HG03571 (cell line): Measurements from ENCODE around the gene RTN4RL2.
"Not testable (repeated sequence)": the region's sequence is repeated elsewhere in the genome, so short reads cannot be mapped to it uniquely, and the experiment has no call there.

Source experiments
- ATAC-seq: cut with Tn5 transposase; IDR thresholded peaks from one replicate; pipeline ENCODE4 v1.9.1; 2021; ENCODE audit not compliant: unreplicated experiment

RTN4RL2 gene

GRCh38 chr11:57432149-57432561 lies 28.2 kb upstream of the RTN4RL2 start:
- ATAC-seq = no peak

- no peak for ATAC-seq
These were observed 27.6 kb upstream of the RTN4RL2 start for GRCh38 chr11:57432714-57433163.

- ATAC-seq = no peak
These were observed 25.4 kb upstream of the RTN4RL2 start for GRCh38 chr11:57434640-57435546.

GRCh38 chr11:57436031-57436430 lies 24.3 kb upstream of the RTN4RL2 start:
- no peak for ATAC-seq

- ATAC-seq = no peak
These were observed 21.7 kb upstream of the RTN4RL2 start for GRCh38 chr11:57438345-57439285.

- ATAC-seq = no peak
These were observed 20.5 kb upstream of the RTN4RL2 start for GRCh38 chr11:57439786-57440185.

GRCh38 chr11:57440744-57441414 lies 19.4 kb upstream of the RTN4RL2 start:
- ATAC-seq = no peak

- no peak for ATAC-seq
These were observed 15.8 kb upstream of the RTN4RL2 start for GRCh38 chr11:57444362-57445121.

- ATAC-seq = not testable (repeated sequence)
These were observed 15.3 kb upstream of the RTN4RL2 start for GRCh38 chr11:57445122-57445394.

GRCh38 chr11:57446055-57446454 lies 14.3 kb upstream of the RTN4RL2 start:
- no peak for ATAC-seq

- no peak for ATAC-seq
These were observed 6.7 kb upstream of the RTN4RL2 start for GRCh38 chr11:57453543-57454177.

- peak; percentile 60 for ATAC-seq
These were observed 3.2 kb upstream of the RTN4RL2 start for GRCh38 chr11:57456960-57457642.

GRCh38 chr11:57457643-57458023 lies 2.7 kb upstream of the RTN4RL2 start:
- ATAC-seq = no peak

- ATAC-seq = no peak
These were observed 2.3 kb upstream of the RTN4RL2 start for GRCh38 chr11:57458060-57458409.

- no peak for ATAC-seq
These were observed 1.7 kb upstream of the RTN4RL2 start for GRCh38 chr11:57458410-57459163.

- ATAC-seq = no peak
These were observed 935 bp upstream of the RTN4RL2 start for GRCh38 chr11:57459164-57460021.

GRCh38 chr11:57460758-57461749 lies 726 bp downstream of the RTN4RL2 start:
- ATAC-seq = no peak
